ENCODE results near the gene ARHGAP21.

ARHGAP21 gene

GRCh38 chr10:24575481-24576002 lies 148.1 kb downstream of the ARHGAP21 start:
- no peak for DNase-seq (ENCODE audit: low read depth, low spot score)

GRCh38 chr10:24574578-24575155 lies 149.0 kb downstream of the ARHGAP21 start:
- DNase-seq (ENCODE audit: low read depth, low spot score), result no peak

- DNase-seq (ENCODE audit: low read depth, low spot score), result no peak
These were observed 149.5 kb downstream of the ARHGAP21 start for GRCh38 chr10:24574161-24574560.

- no peak for DNase-seq (ENCODE audit: low read depth, low spot score)
These were observed 151.7 kb downstream of the ARHGAP21 start for GRCh38 chr10:24571870-24572450.

- no peak for DNase-seq (ENCODE audit: low read depth, low spot score)
These were observed 152.8 kb downstream of the ARHGAP21 start for GRCh38 chr10:24570658-24571426.

GRCh38 chr10:24569828-24570657 lies 153.6 kb downstream of the ARHGAP21 start:
- no peak for DNase-seq (ENCODE audit: low read depth, low spot score)

GRCh38 chr10:24569330-24569796 lies 154.3 kb downstream of the ARHGAP21 start:
- no peak for DNase-seq (ENCODE audit: low read depth, low spot score)

GRCh38 chr10:24568042-24568441 lies 155.6 kb downstream of the ARHGAP21 start:
- DNase-seq (ENCODE audit: low read depth, low spot score), result no peak

- no peak for DNase-seq (ENCODE audit: low read depth, low spot score)
These were observed 162.2 kb downstream of the ARHGAP21 start for GRCh38 chr10:24561453-24561852.

- DNase-seq (ENCODE audit: low read depth, low spot score), result peak; percentile 9
These were observed 166.6 kb downstream of the ARHGAP21 start for GRCh38 chr10:24556750-24557742.

- no peak for DNase-seq (ENCODE audit: low read depth, low spot score)
These were observed 167.4 kb downstream of the ARHGAP21 start for GRCh38 chr10:24556126-24556749.

GRCh38 chr10:24554036-24554435 lies 169.7 kb downstream of the ARHGAP21 start:
- no peak for DNase-seq (ENCODE audit: low read depth, low spot score)

- no peak for DNase-seq (ENCODE audit: low read depth, low spot score)
These were observed 170.6 kb downstream of the ARHGAP21 start for GRCh38 chr10:24553051-24553612.

GRCh38 chr10:24552346-24553016 lies 171.2 kb downstream of the ARHGAP21 start:
- peak; percentile 83 for DNase-seq (ENCODE audit: low read depth, low spot score)

- no peak for DNase-seq (ENCODE audit: low read depth, low spot score)
These were observed 172.5 kb downstream of the ARHGAP21 start for GRCh38 chr10:24551161-24551560.

GRCh38 chr10:24550680-24551079 lies 173.0 kb downstream of the ARHGAP21 start:
- DNase-seq (ENCODE audit: low read depth, low spot score), result no peak

- DNase-seq (ENCODE audit: low read depth, low spot score), result no peak
These were observed 178.1 kb downstream of the ARHGAP21 start for GRCh38 chr10:24545585-24545984.

GRCh38 chr10:24544776-24545175 lies 178.9 kb downstream of the ARHGAP21 start:
- no peak for DNase-seq (ENCODE audit: low read depth, low spot score)
